Activated CD8-positive, alpha-beta T cell treated with anti-CD3 and anti-CD28 coated beads for 36 hours (primary cell): Measurements from ENCODE around the gene DCST1. TPM values are rescaled to one million over a fixed set of nuclear protein-coding genes. Genes with fewer than 3 reads are reported as not detected.

Source experiments
- ATAC-seq: fragments of 200-7000 bp; cut with Tn5 transposase; one replicate; pipeline ENCODE4 v1.10.0; 2021; ENCODE audit warnings: mild to moderate bottlenecking, moderate library complexity
- CTCF ChIA-PET: fragments of 350-600 bp; sonication (Branson Sonifier 250); formaldehyde crosslinking; loops from one replicate; lab custom pipeline; 2021; ENCODE audit warnings: antibody characterized with exemption; lab: Charles Lee
- POLR2A ChIA-PET: fragments of 350-600 bp; sonication (Branson Sonifier 250); formaldehyde crosslinking; loops from one replicate; lab custom pipeline; 2021; ENCODE audit warnings: antibody characterized with exemption; lab: Charles Lee
- DNase-seq: peaks from one replicate; pipeline ENCODE4 v3.0.0-alpha.2; 2020
- H3K27ac Mint-ChIP-seq: one replicate; pipeline ENCODE4 v1.8.0; 2021; ENCODE audit warnings: mild to moderate bottlenecking, mixed read lengths
- H3K27me3 Mint-ChIP-seq: one replicate; pipeline ENCODE4 v1.8.0; 2021; ENCODE audit warnings: mixed read lengths
- H3K36me3 Mint-ChIP-seq: one replicate; pipeline ENCODE4 v1.8.0; 2021; ENCODE audit warnings: low read depth, mixed read lengths
- H3K4me1 Mint-ChIP-seq: one replicate; pipeline ENCODE4 v1.8.0; 2021; ENCODE audit warnings: low read depth, mixed read lengths
- H3K4me3 Mint-ChIP-seq: one replicate; pipeline ENCODE4 v1.8.0; 2021; ENCODE audit warnings: mild to moderate bottlenecking, moderate library complexity, mixed read lengths
- H3K9me3 Mint-ChIP-seq: one replicate; pipeline ENCODE4 v1.8.0; 2021; ENCODE audit warnings: mixed read lengths
- intact Hi-C: fragments of 100-400 bp; cut with micrococcal nuclease; formaldehyde crosslinking; loops from one replicate; pipeline ENCODE4 v1.10.0; 2022
- total RNA-seq, 2 experiments: library from RNA; stranded (reverse); gene quantifications; one replicate each; pipeline ENCODE4 v1.2.3, GENCODE V29; 2021
- TF ChIP-seq, protein P1 (sequence below): fragments of 200-600 bp; IDR thresholded peaks from one replicate; pipeline ENCODE4 v1.8.0; 2022; ENCODE audit warnings: antibody characterized with exemption, mild to moderate bottlenecking

Gene DCST1
- total RNA-seq, 2 experiments from 2014 or later = not detected

DNA sequence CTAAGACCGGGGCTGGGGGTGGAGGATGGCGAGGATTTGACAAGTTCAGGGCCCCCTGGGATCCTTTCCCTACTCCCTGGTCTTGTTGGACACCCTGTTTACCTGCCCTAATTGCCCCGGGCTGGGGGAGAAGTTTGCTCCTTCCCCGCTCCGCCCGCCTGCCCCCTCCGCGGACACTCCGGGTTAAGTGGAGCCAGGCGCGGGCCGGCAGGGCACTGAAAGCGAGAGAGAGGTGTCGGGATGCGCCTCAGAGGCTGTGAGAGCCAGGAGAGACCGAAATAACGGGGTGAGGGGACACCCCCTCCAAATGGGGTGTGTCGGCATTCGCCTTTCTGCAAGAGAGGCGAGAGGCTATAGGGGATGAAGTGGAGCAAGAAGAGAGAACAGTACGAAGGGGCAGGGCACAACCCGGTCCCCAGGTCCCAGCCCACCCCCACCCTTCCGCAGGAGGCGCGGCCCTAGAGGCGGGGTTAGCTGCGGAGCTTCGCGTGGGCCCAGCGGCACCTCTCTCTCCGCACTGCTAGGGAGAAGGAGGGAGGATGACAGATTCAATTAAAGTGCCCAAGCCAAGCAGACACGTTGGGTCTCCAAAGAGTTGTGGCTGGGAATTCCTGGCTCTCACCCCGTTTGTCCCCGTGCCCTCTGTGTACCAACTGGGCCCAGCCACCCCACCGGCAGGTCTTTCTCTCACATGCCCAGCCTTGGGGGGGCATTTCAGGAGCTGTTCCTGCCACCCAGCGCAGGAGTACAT lies 48.9 kb downstream of the DCST1 start:
- ChIA-PET CTCF (interaction anchor here (5.5 kb wide), 1 partner anchor 22 kb away, joined by 278 read pairs; the partner anchor contains the start of genes ADAM15 and EFNA4), POLR2A (interaction anchor here (1.7 kb wide), 1 partner anchor 18 kb away, joined by 6 read pairs; no protein-coding TSS in a partner anchor)
- peak; percentile 52 for DNase-seq
- H3K27ac Mint-ChIP-seq = no peak overlapping the region
- TF ChIP-seq, protein P1, sequence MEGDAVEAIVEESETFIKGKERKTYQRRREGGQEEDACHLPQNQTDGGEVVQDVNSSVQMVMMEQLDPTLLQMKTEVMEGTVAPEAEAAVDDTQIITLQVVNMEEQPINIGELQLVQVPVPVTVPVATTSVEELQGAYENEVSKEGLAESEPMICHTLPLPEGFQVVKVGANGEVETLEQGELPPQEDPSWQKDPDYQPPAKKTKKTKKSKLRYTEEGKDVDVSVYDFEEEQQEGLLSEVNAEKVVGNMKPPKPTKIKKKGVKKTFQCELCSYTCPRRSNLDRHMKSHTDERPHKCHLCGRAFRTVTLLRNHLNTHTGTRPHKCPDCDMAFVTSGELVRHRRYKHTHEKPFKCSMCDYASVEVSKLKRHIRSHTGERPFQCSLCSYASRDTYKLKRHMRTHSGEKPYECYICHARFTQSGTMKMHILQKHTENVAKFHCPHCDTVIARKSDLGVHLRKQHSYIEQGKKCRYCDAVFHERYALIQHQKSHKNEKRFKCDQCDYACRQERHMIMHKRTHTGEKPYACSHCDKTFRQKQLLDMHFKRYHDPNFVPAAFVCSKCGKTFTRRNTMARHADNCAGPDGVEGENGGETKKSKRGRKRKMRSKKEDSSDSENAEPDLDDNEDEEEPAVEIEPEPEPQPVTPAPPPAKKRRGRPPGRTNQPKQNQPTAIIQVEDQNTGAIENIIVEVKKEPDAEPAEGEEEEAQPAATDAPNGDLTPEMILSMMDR = no peak
- ATAC-seq = no peak
- H3K27me3 Mint-ChIP-seq = peaks cover 44% of the 10 kb centered on the region
- no peaks in the 10 kb centered on the region for H3K9me3 Mint-ChIP-seq
- peaks cover 33% of the 10 kb centered on the region for H3K4me1 Mint-ChIP-seq
- H3K4me3 Mint-ChIP-seq = no peak overlapping the region
- intact Hi-C loops = loop anchor here (2.0 kb wide), 1 partner anchor 44 kb away; the partner anchor contains the start of gene EFNA1
- no peaks in the 10 kb centered on the region for H3K36me3 Mint-ChIP-seq

DNA sequence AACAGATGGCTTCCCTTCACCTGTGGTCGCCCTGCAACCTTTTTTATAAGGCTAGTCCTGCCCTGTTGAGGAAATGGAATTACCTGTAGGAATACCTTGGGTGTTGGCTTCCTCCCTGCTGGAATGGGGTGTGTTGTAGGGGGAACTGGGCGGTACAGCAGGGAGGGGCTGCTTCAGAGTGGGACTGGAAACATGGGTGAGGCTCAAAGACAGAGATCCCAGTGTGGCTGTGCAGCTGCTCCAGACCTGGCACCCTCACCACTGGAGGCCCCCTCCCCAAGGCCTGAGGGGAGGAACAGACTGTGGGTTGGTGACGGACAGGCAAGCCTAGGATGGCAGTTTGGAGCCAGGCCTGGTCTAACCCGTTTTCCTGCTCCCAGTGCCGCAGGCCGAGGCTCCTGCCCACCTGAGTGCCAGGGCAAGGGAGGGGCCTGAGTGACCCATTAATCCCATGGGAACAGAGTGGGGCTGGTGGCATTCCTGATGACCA lies 49.5 kb downstream of the DCST1 start:
- ChIA-PET POLR2A (interaction anchor here (1.7 kb wide), 1 partner anchor 18 kb away, joined by 6 read pairs; no protein-coding TSS in a partner anchor), CTCF (interaction anchor here (1.2 to 5.5 kb wide), 4 partner anchors 8 to 83 kb away, joined by 4 to 278 read pairs (median 44); partner anchors contain the start of genes ADAM15 and EFNA4)
- no peaks in the 10 kb centered on the region for H3K9me3 Mint-ChIP-seq
- peaks cover 33% of the 10 kb centered on the region for H3K4me1 Mint-ChIP-seq
- DNase-seq = no peak
- intact Hi-C loops = loop anchor here (2.0 kb wide), 1 partner anchor 44 kb away; the partner anchor contains the start of gene EFNA1
- TF ChIP-seq, protein P1 = no peak
- H3K27ac Mint-ChIP-seq = no peak overlapping the region
- no peak overlapping the region for H3K4me3 Mint-ChIP-seq
- ATAC-seq = no peak
- peaks cover 44% of the 10 kb centered on the region for H3K27me3 Mint-ChIP-seq
- no peaks in the 10 kb centered on the region for H3K36me3 Mint-ChIP-seq

DNA sequence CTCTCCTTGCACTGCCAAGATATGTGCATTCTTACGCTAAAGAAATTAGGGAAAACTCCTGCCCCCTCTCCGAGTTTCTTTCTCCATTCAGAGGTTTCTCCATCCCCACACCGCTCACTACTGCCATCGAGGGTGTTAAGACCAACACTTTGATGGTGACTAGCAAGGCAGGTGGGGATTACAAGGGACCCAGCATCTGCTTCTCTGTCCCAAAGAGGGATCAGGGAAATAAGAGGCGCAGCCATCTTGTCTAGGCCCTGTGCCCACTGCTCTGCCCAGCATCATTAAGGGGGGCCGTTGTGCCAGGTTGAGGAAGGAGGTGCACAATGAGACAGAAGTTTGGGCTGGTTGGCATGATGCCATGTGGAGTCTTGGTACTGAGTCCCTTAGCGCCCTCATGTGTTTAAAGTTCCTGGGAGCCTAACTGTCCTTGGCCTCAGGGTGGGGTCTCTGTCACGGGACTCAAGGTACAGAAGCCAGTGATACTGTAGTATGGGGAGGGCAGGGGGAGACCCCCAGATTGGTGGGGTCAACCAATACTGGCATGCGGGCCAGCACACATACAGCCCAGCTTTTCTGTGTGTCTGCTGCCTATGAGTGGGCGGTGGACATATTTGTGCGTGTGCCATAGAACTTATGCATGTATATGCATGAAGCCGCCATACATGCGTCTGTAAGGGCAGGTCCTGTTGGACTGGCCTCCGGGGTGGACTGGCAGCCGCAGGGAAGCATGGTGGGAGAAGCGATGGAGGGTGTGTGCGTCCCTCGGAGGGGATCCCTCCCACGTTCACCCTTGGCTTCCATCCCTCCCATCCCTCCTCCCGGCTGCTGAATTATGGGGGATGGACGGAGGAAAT lies 50.5 kb downstream of the DCST1 start:
- Mint-ChIP-seq H3K36me3 (no peaks in the 10 kb centered on the region), H3K27ac (no peak overlapping the region), H3K27me3 (peaks cover 43% of the 10 kb centered on the region), H3K4me1 (peaks cover 33% of the 10 kb centered on the region), H3K4me3 (peak overlapping the region; percentile 91), H3K9me3 (no peaks in the 10 kb centered on the region)
- POLR2A ChIA-PET = interaction anchor here (0.6 to 2.0 kb wide), 6 partner anchors 15 to 89 kb away, joined by 3 to 12 read pairs (median 4); partner anchors contain the start of genes EFNA4 and KRTCAP2
- CTCF ChIA-PET = interaction anchor here (0.8 to 5.5 kb wide), 26 partner anchors 9 to 605 kb away, joined by 3 to 278 read pairs (median 8); partner anchors contain the start of genes ADAM15, EFNA4, KRTCAP2 and LENEP
- TF ChIP-seq, protein P1 = no peak
- intact Hi-C loops = loop anchor here (2.0 kb wide), 2 partner anchors 21 to 43 kb away; partner anchors contain the start of genes EFNA1 and EFNA4
- DNase-seq = peak; percentile 72
- ATAC-seq = no peak

DNA sequence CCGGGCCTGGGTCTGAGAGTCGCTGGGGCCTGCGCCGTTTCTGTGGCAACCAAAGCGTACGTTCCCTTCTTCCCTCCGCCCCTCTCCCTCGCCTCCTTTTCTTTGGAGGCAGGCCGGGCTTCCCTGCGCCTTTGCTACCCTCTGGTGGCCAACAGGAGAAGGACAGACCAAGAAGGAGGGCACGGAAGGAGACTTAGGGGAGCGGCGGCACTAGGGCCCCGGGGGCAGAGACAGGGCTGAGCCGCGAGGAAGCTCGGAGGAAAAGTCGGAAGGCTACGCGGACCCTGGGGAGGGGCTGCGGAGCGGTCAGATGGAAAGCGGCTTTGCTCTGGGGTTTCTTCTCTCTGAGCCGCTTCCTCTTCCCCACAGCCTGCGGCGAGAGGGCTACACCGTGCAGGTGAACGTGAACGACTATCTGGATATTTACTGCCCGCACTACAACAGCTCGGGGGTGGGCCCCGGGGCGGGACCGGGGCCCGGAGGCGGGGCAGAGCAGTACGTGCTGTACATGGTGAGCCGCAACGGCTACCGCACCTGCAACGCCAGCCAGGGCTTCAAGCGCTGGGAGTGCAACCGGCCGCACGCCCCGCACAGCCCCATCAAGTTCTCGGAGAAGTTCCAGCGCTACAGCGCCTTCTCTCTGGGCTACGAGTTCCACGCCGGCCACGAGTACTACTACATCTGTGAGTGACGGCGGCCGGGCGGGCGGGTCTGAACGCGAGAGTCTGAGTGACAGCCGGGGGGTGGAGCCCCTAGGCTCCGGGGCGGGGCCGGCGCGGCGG lies 51.3 kb downstream of the DCST1 start:
- ATAC-seq = peak; percentile 78
- Mint-ChIP-seq H3K27me3 (peaks cover 35% of the 10 kb centered on the region), H3K4me1 (peaks cover 26% of the 10 kb centered on the region), H3K9me3 (no peaks in the 10 kb centered on the region), H3K36me3 (no peaks in the 10 kb centered on the region), H3K27ac (peak overlapping the region; percentile 94), H3K4me3 (peak overlapping the region; percentile 91)
- peak; percentile 97 for DNase-seq
- ChIA-PET POLR2A (interaction anchor here (0.6 to 2.0 kb wide), 14 partner anchors 9 to 458 kb away, joined by 3 to 12 read pairs (median 4); partner anchors contain the start of genes EFNA4 and KRTCAP2), CTCF (interaction anchor here (0.6 to 5.5 kb wide), 50 partner anchors 10 to 698 kb away, joined by 3 to 278 read pairs (median 5); partner anchors contain the start of genes ADAM15, DCST1, DCST2 and EFNA4)
- TF ChIP-seq, protein P1 = peak; percentile 89
- intact Hi-C loops = loop anchor here (2.0 to 5.0 kb wide), 2 partner anchors 22 to 33 kb away; partner anchors contain the start of genes ADAM15 and EFNA4
